H1 (cell line): Measurements from ENCODE around the gene TYW1B. TPM values are rescaled to one million over a fixed set of nuclear protein-coding genes. Genes with fewer than 3 reads are reported as not detected.

Experiments
- CTCF ChIA-PET: fragments of 300-600 bp; sonication (Branson Sonifier 250); formaldehyde crosslinking; loops from one replicate; lab custom pipeline; 2021; ENCODE audit not compliant: partially characterized antibody; lab: Charles Lee
- POLR2A ChIA-PET: fragments of 300-600 bp; sonication (Branson Sonifier 250); formaldehyde crosslinking; loops from one replicate; lab custom pipeline; 2021; ENCODE audit warnings: inconsistent platforms; ENCODE audit not compliant: partially characterized antibody; lab: Charles Lee
- DNase-seq, 2 experiments: peaks; one replicate each; pipeline versions ENCODE4 v3.0.0 to v3.0.0-alpha.2; 2010 to 2022; ENCODE audit warnings: low spot score in 2 of 2, low read depth in 1 of 2, mixed read lengths in 1 of 2
- FAIRE-seq: peaks from 2 replicates; lab custom pipeline; 2011; peaks lifted over from hg19 to GRCh38; lab: Jason Lieb, UNC
- H2AFZ ChIP-seq: 2 replicates; pipeline ENCODE4 v1.8.1; 2012; ENCODE audit warnings: low read length, inconsistent platforms
- H2AK5ac ChIP-seq: 2 replicates; pipeline ENCODE4 v1.6.1; 2013; ENCODE audit warnings: low read depth, low read length
- H2BK120ac ChIP-seq: replicated peaks from 2 replicates; pipeline ENCODE3; 2013; ENCODE audit warnings: low read depth, low read length, inconsistent platforms
- H2BK12ac ChIP-seq: 2 replicates; pipeline ENCODE4 v1.6.1; 2013; ENCODE audit warnings: low read depth, low read length
- H2BK15ac ChIP-seq: 2 replicates; pipeline ENCODE4 v1.6.1; 2013; ENCODE audit warnings: low read length
- H2BK20ac ChIP-seq: 2 replicates; pipeline ENCODE4 v1.6.1; 2013; ENCODE audit warnings: low read length
- H2BK5ac ChIP-seq: 2 replicates; pipeline ENCODE4 v1.6.1; 2013; ENCODE audit warnings: low read depth, low read length
- H3K14ac ChIP-seq: 2 replicates; pipeline ENCODE4 v1.6.1; 2013; ENCODE audit warnings: inconsistent platforms; ENCODE audit not compliant: insufficient read length
- H3K18ac ChIP-seq: 2 replicates; pipeline ENCODE4 v1.6.1; 2013; ENCODE audit warnings: low read length; ENCODE audit errors: extremely low read depth
- H3K23ac ChIP-seq: 2 replicates; pipeline ENCODE4 v1.6.1; 2013; ENCODE audit warnings: inconsistent platforms; ENCODE audit not compliant: insufficient read length
- H3K23me2 ChIP-seq: 2 replicates; pipeline ENCODE4 v1.6.1; 2013; ENCODE audit warnings: low read depth, low read length
- H3K27ac ChIP-seq: 2 replicates; pipeline ENCODE4 v1.6.1; 2011; ENCODE audit warnings: low read depth, low read length, inconsistent platforms
- H3K27me3 ChIP-seq, 4 experiments: replicated peaks in 1 of 4; 1 replicate in 1 of 4; 2 replicates in 3 of 4; pipeline versions ENCODE4 v1.6.1 to v1.8.1; 2011 to 2013; ENCODE audit warnings: low read length in 3 of 4, mild to moderate bottlenecking in 3 of 4, inconsistent platforms in 2 of 4, mixed read lengths in 2 of 4, moderate library complexity in 1 of 4; ENCODE audit not compliant: control insufficient read depth in 3 of 4, insufficient read depth in 3 of 4; ENCODE audit errors: extremely low read depth in 1 of 4
- H3K36me3 ChIP-seq, 4 experiments: 2 replicates each; pipeline versions ENCODE4 v1.6.1 to v1.8.1; 2011 to 2013; ENCODE audit warnings: mild to moderate bottlenecking in 4 of 4, low read length in 3 of 4, moderate library complexity in 2 of 4, control low read depth in 1 of 4, inconsistent platforms in 1 of 4; ENCODE audit not compliant: insufficient read depth in 4 of 4, control insufficient read depth in 2 of 4
- H3K4ac ChIP-seq: replicated peaks from 2 replicates; pipeline ENCODE3; 2013; ENCODE audit warnings: low read length, low read depth, mixed read lengths, inconsistent platforms; ENCODE audit not compliant: insufficient read length
- H3K4me1 ChIP-seq, 4 experiments: replicated peaks in 1 of 4; 1 replicate in 1 of 4; 2 replicates in 3 of 4; pipeline versions ENCODE4 v1.6.1 to v1.8.1; 2011 to 2013; ENCODE audit warnings: low read length in 3 of 4, inconsistent platforms in 2 of 4, mixed read lengths in 1 of 4; ENCODE audit not compliant: insufficient read depth in 4 of 4, control insufficient read depth in 3 of 4
- H3K4me2 ChIP-seq, 2 experiments: 2 replicates each; pipeline versions ENCODE4 v1.6.1 to v1.8.1; 2011 to 2013; ENCODE audit warnings: low read depth in 2 of 2, low read length in 2 of 2, control low read depth in 1 of 2, inconsistent platforms in 1 of 2, mild to moderate bottlenecking in 1 of 2; ENCODE audit not compliant: insufficient read depth in 1 of 2
- H3K4me3 ChIP-seq, 4 experiments: fragments of 200-600, 300-600 bp in 1 of 4; sonication (generic), shearing (Covaris generic), sonication (Bioruptor Twin) in 1 of 4; 2 replicates each; pipeline versions ENCODE4 v1.5.1 to v1.8.1; 2011 to 2016; ENCODE audit warnings: low read length in 4 of 4, low read depth in 3 of 4, control low read depth in 2 of 4, inconsistent platforms in 2 of 4, mild to moderate bottlenecking in 2 of 4, mixed read lengths in 1 of 4, moderate library complexity in 1 of 4; ENCODE audit not compliant: insufficient read depth in 2 of 4; ENCODE audit errors: extremely low read depth in 1 of 4
- H3K56ac ChIP-seq: replicated peaks from 2 replicates; pipeline ENCODE3; 2013; ENCODE audit warnings: low read depth, mild to moderate bottlenecking, mixed read lengths, low read length, inconsistent platforms; ENCODE audit not compliant: insufficient read length
- H3K79me1 ChIP-seq: 2 replicates; pipeline ENCODE4 v1.6.1; 2013; ENCODE audit warnings: low read depth, low read length, control low read depth
- H3K79me2 ChIP-seq, 2 experiments: 2 replicates each; pipeline versions ENCODE4 v1.6.1 to v1.8.1; 2012 to 2013; ENCODE audit warnings: low read length in 2 of 2, mild to moderate bottlenecking in 2 of 2, inconsistent platforms in 1 of 2; ENCODE audit not compliant: insufficient read depth in 2 of 2, control insufficient read depth in 1 of 2
- H3K9ac ChIP-seq, 4 experiments: replicated peaks in 1 of 4; 1 replicate in 1 of 4; 2 replicates in 3 of 4; pipeline versions ENCODE4 v1.6.1 to v1.8.1; 2011 to 2013; ENCODE audit warnings: low read depth in 3 of 4, low read length in 3 of 4, control low read depth in 2 of 4, mild to moderate bottlenecking in 2 of 4, moderate library complexity in 2 of 4, inconsistent platforms in 1 of 4; ENCODE audit errors: extremely low read depth in 1 of 4
- H3K9me3 ChIP-seq, 2 experiments: 2 replicates each; pipeline versions ENCODE4 v1.6.1 to v1.8.1; 2012 to 2013; ENCODE audit warnings: mild to moderate bottlenecking in 2 of 2, moderate library complexity in 2 of 2, control low read depth in 1 of 2, inconsistent platforms in 1 of 2, low read depth in 1 of 2, low read length in 1 of 2, mixed read lengths in 1 of 2; ENCODE audit not compliant: insufficient read depth in 2 of 2
- H4K20me1 ChIP-seq, 2 experiments: replicated peaks in 1 of 2; 2 replicates each; pipeline versions ENCODE3 to v1.8.1; 2011 to 2013; ENCODE audit warnings: inconsistent platforms in 2 of 2, low read length in 2 of 2, mild to moderate bottlenecking in 1 of 2; ENCODE audit not compliant: insufficient read depth in 2 of 2, control insufficient read depth in 1 of 2
- H4K5ac ChIP-seq: 2 replicates; pipeline ENCODE4 v1.6.1; 2013; ENCODE audit warnings: low read length, low read depth, mixed read lengths, inconsistent platforms; ENCODE audit not compliant: insufficient read length
- H4K8ac ChIP-seq: 2 replicates; pipeline ENCODE4 v1.8.0; 2013; ENCODE audit warnings: mild to moderate bottlenecking, moderate library complexity, low read length, inconsistent platforms; ENCODE audit not compliant: insufficient read depth; ENCODE audit errors: extremely low read depth
- H4K91ac ChIP-seq: replicated peaks from 2 replicates; pipeline ENCODE3; 2013; ENCODE audit warnings: low read length, mixed read lengths, inconsistent platforms; ENCODE audit not compliant: insufficient read length
- CHD2 ChIP-seq: IDR thresholded peaks from 2 replicates; pipeline ENCODE4 v1.6.1; 2012; ENCODE audit warnings: low read length, improper control_type of control experiment
- GABPA ChIP-seq: IDR thresholded peaks from 2 replicates; pipeline ENCODE4 v1.6.1; 2011; ENCODE audit warnings: mild to moderate bottlenecking, low read length, moderate library complexity, borderline replicate concordance; ENCODE audit not compliant: insufficient read depth
- GTF2F1 ChIP-seq: IDR thresholded peaks from 2 replicates; pipeline ENCODE4 v1.6.1; 2012; ENCODE audit warnings: low read depth, low read length, improper control_type of control experiment, borderline replicate concordance
- KDM1A ChIP-seq: fragments of 200-600, 300-600 bp; sonication (generic); IDR thresholded peaks from 2 replicates; pipeline ENCODE4 v1.7.1; 2016; ENCODE audit warnings: mild to moderate bottlenecking, low read length, borderline replicate concordance
- KDM4A ChIP-seq: IDR thresholded peaks from one replicate; pipeline ENCODE4 v1.7.1; 2012; ENCODE audit warnings: low read depth, mild to moderate bottlenecking, moderate library complexity, low read length, inconsistent platforms; ENCODE audit not compliant: severe bottlenecking
- KDM5A ChIP-seq: fragments of 200-600 bp; IDR thresholded peaks from 2 replicates; pipeline ENCODE4 v1.7.1; 2012; ENCODE audit warnings: mild to moderate bottlenecking, low read length, inconsistent platforms, mixed read lengths
- NRF1 ChIP-seq: IDR thresholded peaks from 2 replicates; pipeline ENCODE4 v1.6.1; 2011; ENCODE audit warnings: mild to moderate bottlenecking, low read depth, low read length, improper control_type of control experiment
- POU5F1 ChIP-seq: IDR thresholded peaks from 2 replicates; pipeline ENCODE4 v1.6.1; 2011; ENCODE audit warnings: low read depth, mild to moderate bottlenecking, low read length, moderate library complexity
- RAD21 ChIP-seq, 2 experiments: IDR thresholded peaks in 1 of 2; conservative IDR thresholded peaks in 1 of 2; 2 replicates each; pipeline ENCODE4 v1.6.1; 2011; ENCODE audit warnings: low read depth in 2 of 2, low read length in 2 of 2, improper control_type of control experiment in 1 of 2, inconsistent platforms in 1 of 2, mild to moderate bottlenecking in 1 of 2, moderate library complexity in 1 of 2
- RBBP5 ChIP-seq: IDR thresholded peaks from 2 replicates; pipeline ENCODE4 v1.7.1; 2012; ENCODE audit warnings: low read depth, mild to moderate bottlenecking, inconsistent platforms, low read length, moderate library complexity, borderline replicate concordance
- SIN3A ChIP-seq, 2 experiments: IDR thresholded peaks in 1 of 2; conservative IDR thresholded peaks in 1 of 2; 2 replicates each; pipeline ENCODE4 v1.6.1; 2011 to 2012; ENCODE audit warnings: low read length in 2 of 2, improper control_type of control experiment in 1 of 2, low read depth in 1 of 2, mild to moderate bottlenecking in 1 of 2
- TAF1 ChIP-seq: IDR thresholded peaks from 2 replicates; pipeline ENCODE4 v1.6.1; 2011; ENCODE audit warnings: mild to moderate bottlenecking, low read depth, low read length
- TAF7 ChIP-seq: optimal IDR thresholded peaks from 2 replicates; pipeline ENCODE3; 2011; ENCODE audit warnings: low read depth, mild to moderate bottlenecking, inconsistent platforms, low read length, moderate library complexity, borderline replicate concordance
- TBP ChIP-seq: IDR thresholded peaks from 2 replicates; pipeline ENCODE4 v1.6.1; 2011; ENCODE audit warnings: low read depth, low read length, improper control_type of control experiment
- TEAD4 ChIP-seq: IDR thresholded peaks from 2 replicates; pipeline ENCODE4 v1.6.1; 2012; ENCODE audit warnings: low read depth, low read length, inconsistent platforms, mixed read lengths
- WGBS, 2 experiments: shearing (Covaris generic) in 1 of 2; methylation state at CpG; one replicate each; pipeline versions ENCODE4 v1.1.6 to v1.1.7; 2013 to 2015; ENCODE audit warnings: low lambda C conversion rate in 2 of 2, mixed read lengths in 2 of 2, inconsistent platforms in 1 of 2, low coverage in 1 of 2, missing lambda C conversion rate in 1 of 2; ENCODE audit not compliant: insufficient replicate concordance in 2 of 2, insufficient coverage in 1 of 2, insufficient read length in 1 of 2; ENCODE audit errors: extremely low coverage in 1 of 2, missing lambda C conversion rate in 1 of 2; 5-methylcytosine and 5-hydroxymethylcytosine counted together
- polyA plus RNA-seq, 7 experiments: library from polyadenylated mRNA; depleted of rRNA in 3 of 7; stranded (reverse) in 5 of 7; unstranded in 2 of 7; fragments of >200 nt in 5 of 7; fragments of 200-250 nt in 2 of 7; gene quantifications; 1 replicate in 5 of 7; 2 replicates in 1 of 7; 4 replicates in 1 of 7; pipeline versions ENCODE4 v1.2.1 to v1.2.3, GENCODE V29; 2011 to 2013; ENCODE audit warnings: missing spikeins in 2 of 7, mixed read lengths in 2 of 7
- total RNA-seq: library from RNA; stranded (reverse); fragmentation: NEBNext Ultra II Directional; extraction: Animal tissue kit (Norgen Biotek cat#: 25700); gene quantifications from 2 replicates; pipeline ENCODE4 v1.2.1, GENCODE V29; 2021

The TYW1B gene
- total and polyA plus RNA-seq, 2 of the 8 experiments (the other 6 are each of a cell fraction or from before 2014, with no cell fraction given): 6.8 to 12.6 TPM

GRCh38 chr7:72540923-72541322 lies 287.1 kb downstream of the TYW1B start:
- Histone ChIP-seq H2BK12ac (no peak overlapping the region), H2AFZ (no peak overlapping the region), H3K27me3 (no peaks in the 10 kb centered on the region), H3K79me1 (no peaks in the 10 kb centered on the region), H2BK5ac (no peak overlapping the region), H3K14ac (no peak overlapping the region), H3K9me3 (no peaks in the 10 kb centered on the region), H3K4ac (no peak overlapping the region), H2BK20ac (no peak overlapping the region), H3K18ac (no peak overlapping the region), H2BK120ac (no peak overlapping the region), H3K4me3 (no peak overlapping the region), H2BK15ac (no peak overlapping the region), H4K8ac (no peak overlapping the region), H3K4me1 (peaks cover 0 to 2% (median 0%) of the 10 kb centered on the region in 4 experiments; a peak in 1 of 7 replicates), H3K9ac (no peak overlapping the region), H3K4me2 (no peak overlapping the region), H3K27ac (no peak overlapping the region), H4K20me1 (no peaks in the 10 kb centered on the region), H3K36me3 (no peaks in the 10 kb centered on the region), H3K56ac (no peak overlapping the region), H4K91ac (no peak overlapping the region), H2AK5ac (no peak overlapping the region), H4K5ac (no peak overlapping the region), H3K23ac (no peak overlapping the region), H3K79me2 (no peaks in the 10 kb centered on the region), H3K23me2 (no peaks in the 10 kb centered on the region)
- ChIA-PET POLR2A (no interaction called here), CTCF (interaction anchor here (1.2 kb wide), 1 partner anchor 46 kb away, joined by 3 read pairs; no protein-coding TSS in a partner anchor)
- 86% methylated on average over 1 of the region's 2 CpGs; no CpG with 5 or more reads in 1 of the 2 experiments for WGBS, 2 experiments
- DNase-seq: no peak
- FAIRE-seq: no peak
- TF ChIP-seq TBP (no peak), NRF1 (no peak), TAF7 (no peak), KDM1A (no peak), RBBP5 (no peak), KDM5A (no peak), TEAD4 (no peak), GABPA (no peak), RAD21 (IDR thresholded peaks at IDR 0.05 in 1 of 2, conservative IDR thresholded peaks at IDR 0.05 in 1 of 2; ENCODE audit: low read depth in 2 of 2, low read length in 2 of 2) (no peak), SIN3A (conservative IDR thresholded peaks at IDR 0.05 in 1 of 2, IDR thresholded peaks at IDR 0.05 in 1 of 2; ENCODE audit: low read depth in 1 of 2, low read length in 2 of 2) (no peak), POU5F1 (no peak), CHD2 (no peak), KDM4A (no peak), GTF2F1 (no peak), TAF1 (no peak)
